Measurements from ENCODE around the gene INPP4B. TPM values are rescaled to one million over a fixed set of nuclear protein-coding genes. Genes with fewer than 3 reads are reported as not detected.

The INPP4B gene
- total RNA-seq, 1 experiment from 2014 or later = 0.07 TPM

GRCh38 chr4:142405021-142405694 lies 440.9 kb downstream of the INPP4B start:
- no peaks in the 10 kb centered on the region for H3K23me2 ChIP-seq (ENCODE audit: insufficient read length, low read depth, low read length, poor library complexity, severe bottlenecking)
- Mint-ChIP-seq H3K4me3 (peak overlapping the region in 1 of 2 experiments; percentile 58; a peak in 3 of 5 replicates), H3K9me3 (no peaks in the 10 kb centered on the region), H3K27me3 (ENCODE audit: low read depth) (no peaks in the 10 kb centered on the region), H3K4me1 (peaks cover 37 to 40% of the 10 kb centered on the region in 2 experiments), H3K36me3 (ENCODE audit: insufficient read depth in 1 of 3, low read depth in 3 of 3) (no peaks in the 10 kb centered on the region), H3K27ac (peak overlapping the region in 2 of 3 experiments; percentile 58 to 96; a peak in 4 of 7 replicates)
- H2AK5ac ChIP-seq (ENCODE audit: insufficient read length, low read length) = no peak overlapping the region
- no peak overlapping the region for H4K5ac ChIP-seq (ENCODE audit: insufficient read length, low read depth, low read length)
- no peak overlapping the region for H3K14ac ChIP-seq (ENCODE audit: insufficient read depth, low read length)
- no peak overlapping the region for H3K9ac ChIP-seq (ENCODE audit: extremely low read depth, insufficient read length, low read length)
- H3K56ac ChIP-seq (ENCODE audit: insufficient read length, low read depth, low read length) = no peak overlapping the region
- H3K27me3 ChIP-seq (ENCODE audit: insufficient read depth, low read length) = no peaks in the 10 kb centered on the region
- peak overlapping the region; percentile 7 for H3K4me2 ChIP-seq (ENCODE audit: insufficient read depth, insufficient read length, low read length)
- H2AFZ ChIP-seq (ENCODE audit: low read length) = no peak overlapping the region
- no peak overlapping the region for H3K4ac ChIP-seq (ENCODE audit: low read depth, low read length)
- no peak overlapping the region for H2BK15ac ChIP-seq (ENCODE audit: low read depth, low read length)
- H2BK120ac ChIP-seq (ENCODE audit: low read depth, low read length, poor library complexity, severe bottlenecking) = no peak overlapping the region
- no peak overlapping the region for H2BK12ac ChIP-seq (ENCODE audit: insufficient read length, low read depth, low read length)
- H3K9me3 ChIP-seq (ENCODE audit: control insufficient read depth, low read depth, low read length) = no peaks in the 10 kb centered on the region
- H3T11ph ChIP-seq (ENCODE audit: low read length) = no peak overlapping the region
- H3K4me1 ChIP-seq (ENCODE audit: insufficient read depth, low read length) = peaks cover 5% of the 10 kb centered on the region; the same call in 1 of the 2 replicates
- H3K79me1 ChIP-seq (ENCODE audit: insufficient read depth, low read depth, low read length, poor library complexity, severe bottlenecking) = no peaks in the 10 kb centered on the region
- no peak for TF ChIP-seq CTCF (conservative IDR thresholded peaks at IDR 0.05)
- no peak overlapping the region for H3K18ac ChIP-seq (ENCODE audit: insufficient read length, low read depth, low read length)
- H3K23ac ChIP-seq (ENCODE audit: insufficient read length, low read depth, low read length) = no peak overlapping the region
- H3K79me2 ChIP-seq (ENCODE audit: insufficient read depth, low read length) = no peaks in the 10 kb centered on the region
- H4K91ac ChIP-seq (ENCODE audit: insufficient read length, low read depth, low read length) = no peak overlapping the region
- no peaks in the 10 kb centered on the region for H4K20me1 ChIP-seq (ENCODE audit: control insufficient read depth, insufficient read depth, insufficient read length)
- H4K8ac ChIP-seq (replicated peaks; ENCODE audit: insufficient read length, low read depth, low read length) = no peak overlapping the region
- DNase-seq = peak; percentile 30
- H2BK5ac ChIP-seq (ENCODE audit: insufficient read length, low read length) = no peak overlapping the region
- H3K27ac ChIP-seq (ENCODE audit: insufficient read length, low read depth, low read length) = peak overlapping the region; percentile 0
- WGBS (ENCODE audit: extremely low coverage, insufficient read length, low lambda C conversion rate) = no CpG with 5 or more reads among the region's 14 CpGs
- H2BK20ac ChIP-seq (ENCODE audit: low read depth, low read length, poor library complexity, severe bottlenecking) = no peak overlapping the region

Measured in H9 (cell line).